Daoy (cell line): ENCODE results near the gene PHACTR4. TPM values are rescaled to one million over a fixed set of nuclear protein-coding genes. Genes with fewer than 3 reads are reported as not detected.
"Not testable (repeated sequence)": the region's sequence is repeated elsewhere in the genome, so short reads cannot be mapped to it uniquely, and the experiment has no call there.

Experiments
- DNase-seq: peaks from one replicate; pipeline ENCODE4 v3.0.0-alpha.2; 2015; ENCODE audit warnings: low read depth
- total RNA-seq: library from RNA; depleted of rRNA; stranded (reverse); fragments of >200 nt; shearing (Covaris generic); gene quantifications from 2 replicates; pipeline ENCODE4 v1.2.3, GENCODE V29; 2014; rRNA removed

PHACTR4 gene
- total RNA-seq, 1 experiment from 2014 or later, result 12.2 TPM

GRCh38 chr1:28521502-28522164 is 152.1 kb downstream of the PHACTR4 start:
- DNase-seq, result no peak

DNA sequence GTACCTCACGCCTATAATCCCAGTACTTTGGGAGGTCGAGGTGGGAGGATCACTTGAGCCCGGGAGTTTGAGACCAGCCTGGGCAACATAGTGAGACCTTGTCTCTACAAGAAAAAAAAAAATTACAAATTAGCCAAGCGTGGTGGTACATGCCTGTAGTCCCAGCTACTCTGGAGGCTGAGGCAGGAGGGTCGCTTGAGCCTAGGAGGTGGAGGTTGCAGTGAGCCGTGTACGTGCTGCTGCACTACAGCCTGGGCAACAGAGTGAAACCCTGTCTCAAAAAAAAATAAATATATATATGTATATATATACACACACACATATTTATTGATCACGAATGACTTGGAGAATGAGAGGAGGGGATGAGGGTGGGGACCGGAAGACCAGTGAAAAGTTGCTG is 153.0 kb downstream of the PHACTR4 start:
- not testable (repeated sequence) for DNase-seq

DNA sequence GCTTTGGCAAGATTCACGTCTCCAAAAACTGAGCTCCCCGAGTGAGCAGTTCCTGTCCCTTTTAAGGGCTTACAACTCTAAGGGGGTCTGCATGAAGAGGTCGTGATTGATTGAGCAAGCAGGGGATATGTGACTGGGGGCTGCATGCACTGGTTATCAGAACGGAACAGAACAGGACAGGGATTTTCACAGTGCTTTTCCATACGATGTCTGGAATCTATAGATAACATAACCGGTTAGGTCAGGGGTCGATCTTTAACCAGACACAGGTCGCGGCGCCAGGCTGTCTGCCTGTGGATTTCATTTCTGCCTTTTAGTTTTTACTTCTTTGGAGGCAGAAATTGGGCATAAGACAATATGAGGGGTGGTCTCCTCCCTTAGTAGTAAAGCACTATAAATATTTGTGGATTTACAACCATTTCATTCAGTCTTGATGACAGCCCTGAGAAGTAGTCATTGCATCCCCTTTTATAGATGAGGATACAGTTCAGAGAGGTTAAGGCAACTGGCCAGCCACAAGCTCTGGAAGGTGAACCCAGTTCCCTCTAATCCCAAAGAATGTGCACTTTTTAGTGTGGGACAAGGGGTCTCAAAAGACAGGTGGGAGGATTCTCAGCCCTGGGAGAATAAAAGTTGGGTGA is 155.6 kb downstream of the PHACTR4 start:
- DNase-seq, result not testable (repeated sequence)

DNA sequence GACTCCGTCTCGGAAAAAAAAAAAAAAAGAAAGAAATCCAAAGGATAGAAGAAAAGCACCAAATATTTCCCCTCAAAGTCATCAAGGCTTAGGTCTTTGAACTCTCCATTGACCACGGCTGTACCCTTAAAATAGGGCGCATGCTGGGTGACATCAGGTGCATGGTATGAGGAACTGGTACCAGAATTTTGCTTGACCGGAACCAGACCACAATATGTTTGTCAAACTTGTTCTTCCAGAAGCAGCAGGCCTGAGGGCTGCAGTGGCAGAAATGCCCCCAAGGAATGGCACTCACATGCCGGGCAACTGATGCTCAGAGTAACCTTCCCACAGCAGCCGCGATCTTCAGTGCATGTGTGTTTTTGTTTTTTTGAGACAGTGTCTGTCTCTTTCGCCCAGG is 157.3 kb downstream of the PHACTR4 start:
- DNase-seq, result no peak

DNA sequence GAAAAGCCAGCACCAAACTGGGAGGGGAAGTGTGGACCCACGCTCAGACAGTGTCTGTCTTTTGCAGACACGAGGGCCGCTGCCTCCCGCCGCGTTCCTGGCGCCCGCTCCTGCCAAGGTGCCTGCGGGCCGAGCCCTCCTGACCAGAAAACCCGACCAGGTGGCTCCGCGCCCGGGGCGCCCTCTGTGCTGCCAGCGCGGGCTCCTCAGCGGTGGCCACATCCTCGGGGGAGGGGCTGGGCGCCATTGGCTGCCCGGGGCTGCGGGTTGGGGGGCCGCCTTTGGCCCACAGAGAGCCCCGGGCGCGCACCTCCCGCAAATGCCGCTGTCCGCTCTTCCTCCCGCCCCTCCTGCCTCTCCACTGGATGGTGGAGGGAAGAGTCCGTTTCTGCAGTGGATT is 160.9 kb downstream of the PHACTR4 start:
- DNase-seq, result no peak

DNA sequence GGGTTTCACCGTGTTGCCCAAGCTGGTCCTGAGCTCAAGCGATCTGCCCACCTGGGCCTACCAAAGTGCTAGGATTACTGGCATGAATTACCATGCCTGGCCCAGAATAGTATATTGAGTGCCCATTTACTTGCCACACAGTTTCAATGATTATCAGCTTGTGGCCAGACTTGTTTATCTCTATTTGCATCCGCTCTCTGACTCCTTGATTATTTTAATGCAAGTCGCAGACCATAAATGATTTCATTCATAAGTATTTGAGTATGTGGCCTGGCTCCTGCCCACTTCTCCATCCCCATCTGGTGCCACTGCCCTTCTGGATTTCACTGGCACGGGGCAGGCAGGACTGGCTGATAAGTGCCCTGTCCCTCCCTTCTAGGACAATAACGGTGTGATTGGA is 165.1 kb downstream of the PHACTR4 start:
- DNase-seq, result no peak

DNA sequence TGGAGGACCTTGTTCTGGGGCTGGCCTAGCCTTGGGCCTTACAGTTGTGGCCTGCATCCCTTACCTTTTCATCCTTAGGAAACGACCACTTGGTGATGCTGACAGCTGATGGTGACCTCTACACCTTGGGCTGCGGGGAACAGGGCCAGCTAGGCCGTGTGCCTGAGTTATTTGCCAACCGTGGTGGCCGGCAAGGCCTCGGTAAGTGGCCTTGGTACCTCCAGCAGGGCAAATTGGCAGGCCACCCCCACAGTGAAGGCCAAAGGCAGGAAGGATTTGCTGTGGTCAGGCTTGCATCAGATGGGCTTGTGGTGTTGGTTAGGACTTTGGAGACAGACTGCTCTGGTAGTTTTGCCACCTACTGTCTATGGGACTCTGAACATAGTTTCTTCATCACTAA is 165.6 kb downstream of the PHACTR4 start:
- no peak for DNase-seq

DNA sequence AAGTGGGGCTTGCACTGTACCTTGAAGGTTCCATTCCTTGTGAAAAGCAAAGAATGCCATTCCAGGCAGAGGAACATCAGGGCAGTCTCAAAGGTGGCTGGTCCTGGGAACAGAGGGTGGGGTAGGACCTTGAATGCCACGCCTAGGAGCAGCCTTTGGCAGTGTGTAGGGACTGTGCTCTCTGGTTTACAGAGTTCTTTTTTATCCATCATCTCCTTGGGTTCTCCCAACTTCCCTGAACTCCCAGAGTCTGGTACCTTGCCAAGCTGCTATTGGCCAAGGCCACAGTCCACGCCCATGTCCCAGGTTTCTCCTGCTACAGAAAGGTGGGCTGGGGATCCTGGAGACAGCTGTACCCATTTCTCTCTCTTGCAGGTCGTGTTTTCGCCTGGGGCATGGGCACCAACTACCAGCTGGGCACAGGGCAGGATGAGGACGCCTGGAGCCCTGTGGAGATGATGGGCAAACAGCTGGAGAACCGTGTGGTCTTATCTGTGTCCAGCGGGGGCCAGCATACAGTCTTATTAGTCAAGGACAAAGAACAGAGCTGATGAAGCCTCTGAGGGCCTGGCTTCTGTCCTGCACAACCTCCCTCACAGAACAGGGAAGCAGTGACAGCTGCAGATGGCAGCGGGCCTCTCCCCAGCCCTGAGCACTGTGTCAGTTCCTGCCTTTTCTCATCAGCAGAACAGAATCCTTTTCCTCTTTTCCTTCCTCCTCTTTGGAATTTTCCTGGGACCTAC is 168.1 kb downstream of the PHACTR4 start:
- no peak for DNase-seq

GRCh38 chr1:28538286-28538685 is 168.7 kb downstream of the PHACTR4 start:
- no peak for DNase-seq

DNA sequence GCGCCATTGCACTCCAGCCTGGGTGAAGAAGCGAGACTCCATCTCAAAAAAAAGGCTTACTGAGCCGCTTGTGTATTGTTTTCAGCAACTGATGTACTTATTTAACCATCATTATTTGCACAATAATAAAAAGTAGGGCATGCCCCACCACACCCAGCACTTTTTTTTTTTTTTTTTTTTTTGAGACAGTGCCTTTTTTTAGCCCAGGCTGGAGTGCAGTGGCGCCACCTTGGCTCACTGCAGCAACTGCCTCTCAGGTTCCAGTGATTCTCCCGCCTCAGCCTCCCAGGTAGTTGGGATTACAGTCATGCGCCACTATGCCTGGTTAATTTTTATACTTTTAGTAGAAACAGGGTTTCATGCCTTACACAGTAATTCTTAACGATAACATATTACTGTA is 171.1 kb downstream of the PHACTR4 start:
- DNase-seq, result no peak

- DNase-seq, result not testable (repeated sequence)
Observed at GRCh38 chr1:28541414-28542015, 172.0 kb downstream of the PHACTR4 start.

DNA sequence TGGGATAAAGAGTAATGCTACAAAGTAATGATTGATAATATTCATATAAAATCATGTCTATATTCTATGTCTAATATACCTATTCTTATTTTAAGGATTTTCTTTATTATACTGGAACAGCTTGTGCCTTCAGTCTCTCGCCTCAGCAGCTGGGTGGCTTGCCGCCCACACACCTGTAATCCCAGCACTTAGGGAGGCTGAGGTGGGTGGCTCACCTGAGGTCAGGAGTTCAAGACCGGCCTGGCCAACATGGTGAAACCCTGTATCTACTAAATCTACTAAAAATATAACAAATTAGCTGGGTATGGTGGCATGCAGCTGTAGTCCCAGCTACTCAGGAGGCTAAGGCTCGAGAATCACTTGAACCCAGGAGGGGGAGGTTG is 175.7 kb downstream of the PHACTR4 start:
- no peak for DNase-seq

- no peak for DNase-seq
Observed at GRCh38 chr1:28548318-28548717, 178.8 kb downstream of the PHACTR4 start.

Other genes starting within 250 kb of the PHACTR4 start
- 0.17 and 0.89 TPM in 2 replicates for gene PTAFR, start 193.1 kb upstream of the PHACTR4 start, total RNA-seq
- gene DNAJC8, start 136.7 kb upstream of the PHACTR4 start, total RNA-seq, result 121 and 199 TPM in 2 replicates
- gene ATP5IF1, start 133.6 kb upstream of the PHACTR4 start, total RNA-seq, result 138 and 150 TPM in 2 replicates
- 5.9 and 10.0 TPM in 2 replicates for gene SESN2, start 110.2 kb upstream of the PHACTR4 start, total RNA-seq
- 19.1 and 21.2 TPM in 2 replicates for gene MED18, start 40.7 kb upstream of the PHACTR4 start, total RNA-seq
- gene RCC1, start 136.3 kb downstream of the PHACTR4 start, total RNA-seq, result 81.5 and 96.8 TPM in 2 replicates
- 27.3 and 40.7 TPM in 2 replicates for gene TRNAU1AP, start 183.3 kb downstream of the PHACTR4 start, total RNA-seq
- 6.4 and 8.8 TPM in 2 replicates for gene RAB42, start 222.5 kb downstream of the PHACTR4 start, total RNA-seq